AG09319 (cell line): ENCODE results near the gene ARHGAP33.

ENCODE experiments used
- DNase-seq: peaks from one replicate; pipeline ENCODE4 v3.0.0-alpha.2; 2010; ENCODE audit warnings: low read depth; ENCODE audit errors: extremely low read depth
- TF ChIP-seq, protein P1 (sequence below): IDR thresholded peaks from 2 replicates; pipeline ENCODE4 v1.5.1; 2011; ENCODE audit warnings: low read depth, mild to moderate bottlenecking, inconsistent platforms, low read length, moderate library complexity

Gene ARHGAP33

GRCh38 chr19:35813043-35813890 lies 37.9 kb downstream of the ARHGAP33 start:
- TF ChIP-seq, protein P1, sequence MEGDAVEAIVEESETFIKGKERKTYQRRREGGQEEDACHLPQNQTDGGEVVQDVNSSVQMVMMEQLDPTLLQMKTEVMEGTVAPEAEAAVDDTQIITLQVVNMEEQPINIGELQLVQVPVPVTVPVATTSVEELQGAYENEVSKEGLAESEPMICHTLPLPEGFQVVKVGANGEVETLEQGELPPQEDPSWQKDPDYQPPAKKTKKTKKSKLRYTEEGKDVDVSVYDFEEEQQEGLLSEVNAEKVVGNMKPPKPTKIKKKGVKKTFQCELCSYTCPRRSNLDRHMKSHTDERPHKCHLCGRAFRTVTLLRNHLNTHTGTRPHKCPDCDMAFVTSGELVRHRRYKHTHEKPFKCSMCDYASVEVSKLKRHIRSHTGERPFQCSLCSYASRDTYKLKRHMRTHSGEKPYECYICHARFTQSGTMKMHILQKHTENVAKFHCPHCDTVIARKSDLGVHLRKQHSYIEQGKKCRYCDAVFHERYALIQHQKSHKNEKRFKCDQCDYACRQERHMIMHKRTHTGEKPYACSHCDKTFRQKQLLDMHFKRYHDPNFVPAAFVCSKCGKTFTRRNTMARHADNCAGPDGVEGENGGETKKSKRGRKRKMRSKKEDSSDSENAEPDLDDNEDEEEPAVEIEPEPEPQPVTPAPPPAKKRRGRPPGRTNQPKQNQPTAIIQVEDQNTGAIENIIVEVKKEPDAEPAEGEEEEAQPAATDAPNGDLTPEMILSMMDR = no peak
- DNase-seq = no peak

GRCh38 chr19:35816262-35816661 lies 40.9 kb downstream of the ARHGAP33 start:
- no peak for DNase-seq
- TF ChIP-seq, protein P1 = no peak

GRCh38 chr19:35816846-35817245 lies 41.5 kb downstream of the ARHGAP33 start:
- DNase-seq = no peak
- TF ChIP-seq, protein P1 = no peak

GRCh38 chr19:35818445-35818844 lies 43.1 kb downstream of the ARHGAP33 start:
- TF ChIP-seq, protein P1 = no peak
- DNase-seq = no peak

- TF ChIP-seq, protein P1 = no peak
- DNase-seq = no peak
These were observed 47.2 kb downstream of the ARHGAP33 start for GRCh38 chr19:35822579-35822978.

GRCh38 chr19:35824150-35824549 lies 48.8 kb downstream of the ARHGAP33 start:
- no peak for DNase-seq
- TF ChIP-seq, protein P1 = no peak

DNA sequence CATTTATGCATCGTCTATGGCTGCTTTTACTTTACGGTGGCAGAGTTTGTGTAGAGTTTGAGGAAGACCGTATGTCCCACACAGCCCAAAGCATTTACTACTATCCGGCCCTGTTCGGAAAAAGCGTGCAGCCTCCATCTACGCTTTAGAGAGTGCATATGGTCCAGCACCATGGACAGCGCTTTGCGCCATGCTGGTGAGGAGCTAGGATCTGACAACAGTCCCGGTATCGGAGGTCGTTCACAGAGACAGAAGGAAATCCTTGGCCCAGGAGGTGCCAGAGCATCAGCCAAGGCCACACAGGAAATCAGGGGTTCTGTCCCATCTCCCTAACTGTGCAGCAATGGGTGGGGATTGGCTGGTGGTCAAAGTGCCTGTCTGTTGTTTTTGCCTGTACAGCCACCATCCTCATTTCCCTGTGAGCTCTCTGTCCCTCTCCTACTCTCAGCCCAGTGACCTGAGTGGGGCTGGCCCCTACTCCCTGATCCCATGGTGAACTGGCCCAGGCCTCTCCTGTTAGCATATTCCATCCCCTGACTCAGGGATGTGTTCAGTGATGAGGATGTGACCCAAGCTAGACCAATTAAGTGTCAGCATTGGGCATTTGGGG lies 53.4 kb downstream of the ARHGAP33 start:
- no peak for DNase-seq
- TF ChIP-seq, protein P1 = no peak
